Liver (tissue), 9 donors: ENCODE data around the gene JAKMIP1. TPM values are rescaled to one million over a fixed set of nuclear protein-coding genes. Genes with fewer than 3 reads are reported as not detected.

ENCODE experiments used
- DNase-seq: peaks from one replicate; pipeline ENCODE4 v3.0.0-alpha.2; 2017; ENCODE audit warnings: low spot score
- H3K27ac ChIP-seq, 2 donors: one replicate each; pipeline ENCODE4 v1.7.0; 2013; ENCODE audit warnings: inconsistent platforms in 2 of 2, low read length in 2 of 2, control low read depth in 1 of 2, low read depth in 1 of 2, mild to moderate bottlenecking in 1 of 2
- H3K27me3 ChIP-seq, 4 donors: one replicate each; pipeline versions ENCODE4 v1.6.1 to v1.7.0; 2013; ENCODE audit warnings: low read length in 3 of 4, inconsistent platforms in 1 of 4, mild to moderate bottlenecking in 1 of 4, moderate library complexity in 1 of 4; ENCODE audit not compliant: control insufficient read depth in 4 of 4, insufficient read depth in 4 of 4
- H3K36me3 ChIP-seq, 4 donors: one replicate each; pipeline versions ENCODE4 v1.6.1 to v1.7.0; 2013; ENCODE audit warnings: low read length in 3 of 4, mild to moderate bottlenecking in 3 of 4, low read depth in 1 of 4, moderate library complexity in 1 of 4; ENCODE audit not compliant: control insufficient read depth in 4 of 4, insufficient read depth in 3 of 4
- H3K4me1 ChIP-seq, 4 donors: one replicate each; pipeline versions ENCODE4 v1.6.1 to v1.7.0; 2013; ENCODE audit warnings: low read length in 3 of 4, mild to moderate bottlenecking in 3 of 4, moderate library complexity in 1 of 4; ENCODE audit not compliant: control insufficient read depth in 4 of 4, insufficient read depth in 4 of 4
- H3K4me3 ChIP-seq, 3 donors: one replicate each; pipeline versions ENCODE4 v1.6.1 to v1.7.0; 2013; ENCODE audit warnings: low read length in 3 of 3, control low read depth in 1 of 3, low read depth in 1 of 3, mild to moderate bottlenecking in 1 of 3
- H3K9ac ChIP-seq, 2 donors: one replicate each; pipeline ENCODE4 v1.7.0; 2013; ENCODE audit warnings: low read length in 2 of 2, mild to moderate bottlenecking in 2 of 2, moderate library complexity in 2 of 2, control low read depth in 1 of 2, low read depth in 1 of 2
- H3K9me3 ChIP-seq, 4 donors: one replicate each; pipeline versions ENCODE4 v1.6.1 to v1.7.0; 2013; ENCODE audit warnings: low read length in 3 of 4; ENCODE audit not compliant: control insufficient read depth in 4 of 4
- FOXA2 ChIP-seq: IDR thresholded peaks from 2 replicates; pipeline ENCODE4 v1.6.1; 2016; ENCODE audit warnings: antibody characterized with exemption
- HNF4A ChIP-seq, 2 donors: conservative IDR thresholded peaks; 2 replicates each; pipeline ENCODE4 v1.6.1; 2016; ENCODE audit warnings: antibody characterized with exemption in 2 of 2, mild to moderate bottlenecking in 2 of 2
- JUND ChIP-seq, 2 donors: IDR thresholded peaks; 2 replicates each; pipeline ENCODE4 v1.6.1; 2016; ENCODE audit warnings: antibody characterized with exemption in 2 of 2
- MAX ChIP-seq: IDR thresholded peaks from 2 replicates; pipeline ENCODE4 v1.6.1; 2016; ENCODE audit warnings: antibody characterized with exemption
- NR2F2 ChIP-seq: IDR thresholded peaks from 2 replicates; pipeline ENCODE4 v1.6.1; 2016; ENCODE audit warnings: antibody characterized with exemption
- RAD21 ChIP-seq, 2 donors: IDR thresholded peaks; 2 replicates each; pipeline ENCODE4 v1.6.1; 2016; ENCODE audit warnings: antibody characterized with exemption in 2 of 2, mild to moderate bottlenecking in 2 of 2
- RXRA ChIP-seq, 2 donors: IDR thresholded peaks; 2 replicates each; pipeline ENCODE4 v1.6.1; 2017 to 2018; ENCODE audit warnings: antibody characterized with exemption in 2 of 2, mild to moderate bottlenecking in 1 of 2
- SP1 ChIP-seq: IDR thresholded peaks from 2 replicates; pipeline ENCODE4 v1.6.1; 2018; ENCODE audit warnings: antibody characterized with exemption, mild to moderate bottlenecking
- TAF1 ChIP-seq: conservative IDR thresholded peaks from 2 replicates; pipeline ENCODE4 v1.6.1; 2016; ENCODE audit warnings: antibody characterized with exemption, mild to moderate bottlenecking
- YY1 ChIP-seq: IDR thresholded peaks from 2 replicates; pipeline ENCODE4 v1.6.1; 2016; ENCODE audit warnings: antibody characterized with exemption, mild to moderate bottlenecking
- WGBS: extraction: QIAGEN DNeasy Blood & Tissue Kit; methylation state at CpG from one replicate; pipeline ENCODE4 v1.1.7; 2013; 5-methylcytosine and 5-hydroxymethylcytosine counted together
- polyA plus RNA-seq, 2 donors: library from polyadenylated mRNA; stranded (reverse) in 1 of 2; unstranded in 1 of 2; fragments of 200-250 nt in 1 of 2; fragments of >200 nt in 1 of 2; fragmentation: Nextera tagmentation in 1 of 2; extraction: Ambion mirVana in 1 of 2; gene quantifications; one replicate each; pipeline versions ENCODE4 v1.2.1 to v1.2.3, GENCODE V29; 2013 to 2015
- total RNA-seq, 2 donors: library from RNA; depleted of rRNA; stranded (reverse); fragments of >200 nt; gene quantifications; one replicate each; pipeline ENCODE4 v1.2.3, GENCODE V29; 2014
- TF ChIP-seq, protein P1 (sequence below): IDR thresholded peaks from 2 replicates; pipeline ENCODE4 v1.6.1; 2016; ENCODE audit warnings: antibody characterized with exemption
- TF ChIP-seq, protein P2 (sequence below): fragments of 150-350 bp; IDR thresholded peaks from 2 replicates; pipeline ENCODE4 v1.5.1; 2017; ENCODE audit warnings: improper control_type of control experiment, low read depth, low read length; ENCODE audit not compliant: missing input control
- TF ChIP-seq, protein P3 (sequence below): IDR thresholded peaks from 2 replicates; pipeline ENCODE4 v1.6.1; 2016; ENCODE audit warnings: antibody characterized with exemption
- donor health status: healthy.
- donor health status: healthy.
- donor health status: healthy.
- donor health status: healthy.
- donor health status: healthy.

Gene JAKMIP1
- total and polyA plus RNA-seq, 4 donors, result 0.08 to 0.50 TPM; not detected in 2

DNA sequence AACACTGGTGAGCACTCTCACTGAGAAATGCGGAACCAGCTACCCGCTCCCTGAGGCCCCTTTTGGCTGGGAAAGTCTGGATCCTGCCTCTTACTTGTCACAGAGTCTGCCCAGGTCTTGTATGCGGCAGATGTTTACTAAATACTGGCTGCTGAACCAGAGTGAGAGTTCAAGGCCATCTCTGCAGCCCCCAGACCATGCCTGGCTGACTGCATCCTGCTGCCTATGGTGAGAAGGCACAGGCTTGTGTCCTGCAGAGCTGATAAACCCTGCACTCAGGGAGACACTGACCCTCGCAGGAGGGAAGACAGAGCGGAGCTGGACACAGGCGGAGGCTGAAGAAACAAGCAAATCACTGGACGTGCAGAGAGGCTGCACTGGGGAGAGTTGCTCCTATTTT, 46.5 kb downstream of the JAKMIP1 start:
- Histone ChIP-seq H3K27ac (no peak overlapping the region), H3K4me1 (no peaks in the 10 kb centered on the region), H3K9me3 (no peaks in the 10 kb centered on the region), H3K27me3 (peaks cover 0 to 2% (median 0%) of the 10 kb centered on the region in 4 donors), H3K9ac (no peak overlapping the region), H3K4me3 (no peak overlapping the region), H3K36me3 (no peaks in the 10 kb centered on the region)
- 53% methylated on average over 7 of the region's 7 CpGs for WGBS
- TF ChIP-seq, protein P1, sequence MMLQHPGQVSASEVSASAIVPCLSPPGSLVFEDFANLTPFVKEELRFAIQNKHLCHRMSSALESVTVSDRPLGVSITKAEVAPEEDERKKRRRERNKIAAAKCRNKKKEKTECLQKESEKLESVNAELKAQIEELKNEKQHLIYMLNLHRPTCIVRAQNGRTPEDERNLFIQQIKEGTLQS, result no peak
- TF ChIP-seq YY1, result no peak
- no peak for TF ChIP-seq FOXA2
- no peak for TF ChIP-seq TAF1
- TF ChIP-seq NR2F2, result no peak
- TF ChIP-seq, protein P2, sequence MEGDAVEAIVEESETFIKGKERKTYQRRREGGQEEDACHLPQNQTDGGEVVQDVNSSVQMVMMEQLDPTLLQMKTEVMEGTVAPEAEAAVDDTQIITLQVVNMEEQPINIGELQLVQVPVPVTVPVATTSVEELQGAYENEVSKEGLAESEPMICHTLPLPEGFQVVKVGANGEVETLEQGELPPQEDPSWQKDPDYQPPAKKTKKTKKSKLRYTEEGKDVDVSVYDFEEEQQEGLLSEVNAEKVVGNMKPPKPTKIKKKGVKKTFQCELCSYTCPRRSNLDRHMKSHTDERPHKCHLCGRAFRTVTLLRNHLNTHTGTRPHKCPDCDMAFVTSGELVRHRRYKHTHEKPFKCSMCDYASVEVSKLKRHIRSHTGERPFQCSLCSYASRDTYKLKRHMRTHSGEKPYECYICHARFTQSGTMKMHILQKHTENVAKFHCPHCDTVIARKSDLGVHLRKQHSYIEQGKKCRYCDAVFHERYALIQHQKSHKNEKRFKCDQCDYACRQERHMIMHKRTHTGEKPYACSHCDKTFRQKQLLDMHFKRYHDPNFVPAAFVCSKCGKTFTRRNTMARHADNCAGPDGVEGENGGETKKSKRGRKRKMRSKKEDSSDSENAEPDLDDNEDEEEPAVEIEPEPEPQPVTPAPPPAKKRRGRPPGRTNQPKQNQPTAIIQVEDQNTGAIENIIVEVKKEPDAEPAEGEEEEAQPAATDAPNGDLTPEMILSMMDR, result no peak
- TF ChIP-seq RAD21 (IDR thresholded peaks at IDR 0.05), result no peak
- no peak for TF ChIP-seq MAX
- TF ChIP-seq RXRA (IDR thresholded peaks at IDR 0.05), result no peak
- TF ChIP-seq HNF4A (conservative IDR thresholded peaks at IDR 0.05), result no peak
- TF ChIP-seq JUND (IDR thresholded peaks at IDR 0.05), result no peak
- DNase-seq, result no peak

DNA sequence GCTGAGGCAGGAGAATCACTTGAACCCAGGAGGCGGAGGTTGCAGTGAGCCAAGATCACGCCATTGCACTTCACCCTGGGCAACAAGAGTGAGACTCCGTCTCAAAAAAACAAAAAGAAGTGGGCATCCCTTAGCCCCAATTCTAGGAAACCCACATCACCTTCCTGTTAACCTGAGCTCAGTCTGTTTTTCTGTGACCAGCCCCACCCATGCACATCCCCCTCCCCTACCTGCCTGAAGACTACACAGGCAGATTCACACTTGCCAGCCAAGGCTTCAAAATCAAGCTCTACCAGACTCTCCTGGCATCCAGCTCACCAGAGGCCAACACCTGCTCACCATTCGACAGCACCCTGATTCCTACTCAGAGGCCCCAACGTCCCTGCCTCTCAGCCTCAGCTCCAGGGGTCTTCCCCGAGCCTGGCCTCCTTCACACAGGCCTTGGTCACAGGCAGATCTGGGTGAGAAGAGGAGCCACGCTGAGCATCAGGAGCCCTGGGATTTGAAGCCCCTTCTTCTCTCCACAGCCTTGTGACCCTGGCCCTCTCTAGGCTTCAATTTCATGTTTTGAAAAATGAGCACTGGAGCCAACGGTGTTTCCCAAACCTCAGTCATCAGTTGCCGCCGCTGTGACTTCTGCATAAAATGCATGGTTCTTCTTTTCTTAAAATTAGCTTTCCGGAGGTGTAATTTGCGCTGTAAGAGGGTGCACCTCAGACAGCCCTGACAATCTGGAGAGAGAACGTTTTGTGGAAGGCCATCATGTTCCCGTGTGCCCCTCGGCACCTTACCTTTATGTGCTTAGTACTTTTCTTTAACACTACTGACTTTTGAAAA, 47.3 kb downstream of the JAKMIP1 start:
- 83% methylated on average over 15 of the region's 15 CpGs for WGBS
- Histone ChIP-seq H3K9me3 (no peaks in the 10 kb centered on the region), H3K9ac (no peak overlapping the region), H3K27ac (no peak overlapping the region), H3K4me3 (no peak overlapping the region), H3K36me3 (no peaks in the 10 kb centered on the region), H3K27me3 (peaks cover 0 to 2% (median 0%) of the 10 kb centered on the region in 4 donors), H3K4me1 (no peaks in the 10 kb centered on the region)
- TF ChIP-seq SP1 (no peak), NR2F2 (no peak), JUND (IDR thresholded peaks at IDR 0.05) (no peak), FOXA2 (no peak), YY1 (no peak), MAX (no peak)
- TF ChIP-seq, protein P3, sequence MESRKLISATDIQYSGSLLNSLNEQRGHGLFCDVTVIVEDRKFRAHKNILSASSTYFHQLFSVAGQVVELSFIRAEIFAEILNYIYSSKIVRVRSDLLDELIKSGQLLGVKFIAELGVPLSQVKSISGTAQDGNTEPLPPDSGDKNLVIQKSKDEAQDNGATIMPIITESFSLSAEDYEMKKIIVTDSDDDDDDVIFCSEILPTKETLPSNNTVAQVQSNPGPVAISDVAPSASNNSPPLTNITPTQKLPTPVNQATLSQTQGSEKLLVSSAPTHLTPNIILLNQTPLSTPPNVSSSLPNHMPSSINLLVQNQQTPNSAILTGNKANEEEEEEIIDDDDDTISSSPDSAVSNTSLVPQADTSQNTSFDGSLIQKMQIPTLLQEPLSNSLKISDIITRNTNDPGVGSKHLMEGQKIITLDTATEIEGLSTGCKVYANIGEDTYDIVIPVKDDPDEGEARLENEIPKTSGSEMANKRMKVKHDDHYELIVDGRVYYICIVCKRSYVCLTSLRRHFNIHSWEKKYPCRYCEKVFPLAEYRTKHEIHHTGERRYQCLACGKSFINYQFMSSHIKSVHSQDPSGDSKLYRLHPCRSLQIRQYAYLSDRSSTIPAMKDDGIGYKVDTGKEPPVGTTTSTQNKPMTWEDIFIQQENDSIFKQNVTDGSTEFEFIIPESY, result no peak
- DNase-seq, result no peak
